HG02885 (cell line): ENCODE results near the gene SLX9.
"Not testable (repeated sequence)": the region's sequence is repeated elsewhere in the genome, so short reads cannot be mapped to it uniquely, and the experiment has no call there.

Experiments
- ATAC-seq: cut with Tn5 transposase; IDR thresholded peaks from one replicate; pipeline ENCODE4 v1.9.1; 2021; ENCODE audit warnings: mild to moderate bottlenecking; ENCODE audit not compliant: unreplicated experiment, poor library complexity

Gene SLX9

DNA sequence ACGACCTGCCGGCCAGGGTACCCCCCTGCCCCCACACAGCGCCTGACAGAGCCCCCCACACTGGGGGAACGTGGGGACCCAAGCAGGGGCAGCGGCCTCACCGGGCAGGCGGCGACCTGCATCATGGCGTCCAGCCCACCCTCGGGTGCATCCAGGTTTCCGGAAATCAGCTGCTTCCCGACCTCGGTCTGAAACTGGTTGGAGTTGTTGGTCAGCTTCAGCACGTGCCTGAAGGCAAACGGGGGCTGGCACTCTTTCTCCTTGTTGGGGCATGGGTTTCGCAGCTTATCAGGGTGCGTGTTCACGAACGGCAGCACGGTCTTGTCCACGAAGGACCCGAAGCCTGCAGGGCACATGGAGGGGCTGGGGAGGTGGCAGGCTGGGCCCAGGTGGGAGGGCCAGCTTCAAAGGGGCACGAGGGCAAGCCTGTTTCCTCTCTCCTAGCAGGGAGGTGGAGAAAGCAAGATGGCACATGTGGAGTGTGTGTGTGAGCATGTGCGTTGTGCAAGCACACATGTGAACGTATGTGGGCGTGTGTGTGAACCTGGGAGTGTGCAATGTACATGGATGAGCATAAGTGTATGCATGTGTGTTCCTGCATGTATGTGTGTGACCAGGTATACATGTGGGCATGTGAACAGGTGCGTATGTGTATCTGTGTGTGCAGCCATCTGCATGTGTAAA lies 38.3 kb upstream of the SLX9 start:
- ATAC-seq = no peak

DNA sequence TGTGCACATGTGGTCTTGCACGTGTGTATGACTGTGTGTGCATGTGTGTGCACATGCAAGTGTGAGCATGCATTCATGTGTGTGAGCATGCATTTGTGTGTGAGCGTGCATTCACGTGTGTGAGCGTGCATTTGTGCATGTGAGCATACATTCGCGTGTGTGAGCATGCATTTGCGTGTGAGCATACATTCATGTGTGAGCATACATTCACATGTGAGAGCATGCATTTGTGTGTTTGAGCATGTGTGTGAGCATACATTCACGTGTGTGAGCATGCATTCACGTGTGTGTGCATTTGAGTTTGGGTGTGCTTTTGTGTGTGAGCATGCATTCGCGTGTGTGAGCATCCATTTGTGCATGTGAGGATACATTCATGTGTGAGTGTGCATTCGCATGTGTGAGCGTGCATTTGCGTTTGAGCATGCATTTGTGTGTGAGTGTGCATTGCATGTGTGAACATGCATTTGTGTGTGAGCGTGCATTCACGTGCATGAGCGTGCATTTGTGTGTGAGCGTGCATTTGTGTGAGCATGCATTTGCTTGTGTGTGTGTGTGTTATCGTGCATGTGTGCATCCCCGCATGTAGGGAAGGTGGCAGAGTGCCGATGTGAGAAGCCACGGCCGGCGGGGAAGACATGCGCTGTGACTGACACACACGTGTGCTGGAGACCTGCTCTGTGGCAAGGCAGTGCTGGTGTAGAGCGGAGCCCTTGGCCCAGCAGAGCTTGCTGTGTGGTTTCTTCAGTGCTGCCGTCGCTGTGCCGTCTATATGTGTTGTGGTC lies 37.4 kb upstream of the SLX9 start:
- no peak for ATAC-seq

DNA sequence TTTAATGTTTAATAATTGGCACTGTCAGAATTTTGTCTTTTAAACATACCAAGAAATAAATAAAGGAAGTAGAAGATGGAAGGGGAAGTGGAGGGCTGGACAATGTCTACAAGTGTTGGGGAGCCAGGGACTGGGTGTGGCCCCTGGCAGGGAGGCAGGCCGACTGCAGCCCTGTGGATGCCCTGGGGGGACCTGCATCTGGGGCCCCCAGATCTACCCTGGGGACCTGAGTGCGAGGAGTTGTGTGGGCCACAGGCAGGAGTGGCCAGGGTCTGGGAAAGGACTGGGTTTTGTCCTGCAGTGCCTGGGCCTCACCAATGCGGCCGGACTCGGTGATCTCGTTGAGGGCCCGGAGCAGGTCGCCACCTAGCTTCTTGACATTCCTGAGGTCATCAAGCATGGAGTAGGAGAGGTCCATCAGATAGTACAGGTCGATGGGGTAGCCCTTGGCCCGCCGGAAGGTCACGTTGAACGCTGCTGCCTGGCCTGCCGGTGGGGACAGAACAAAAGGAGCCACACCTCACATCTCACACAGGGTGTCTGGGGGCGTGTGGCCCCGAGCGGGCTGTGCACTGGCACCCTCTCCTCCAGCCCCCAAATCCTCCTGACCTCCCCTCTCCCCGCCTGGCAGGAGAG lies 36.7 kb upstream of the SLX9 start:
- no peak for ATAC-seq

DNA sequence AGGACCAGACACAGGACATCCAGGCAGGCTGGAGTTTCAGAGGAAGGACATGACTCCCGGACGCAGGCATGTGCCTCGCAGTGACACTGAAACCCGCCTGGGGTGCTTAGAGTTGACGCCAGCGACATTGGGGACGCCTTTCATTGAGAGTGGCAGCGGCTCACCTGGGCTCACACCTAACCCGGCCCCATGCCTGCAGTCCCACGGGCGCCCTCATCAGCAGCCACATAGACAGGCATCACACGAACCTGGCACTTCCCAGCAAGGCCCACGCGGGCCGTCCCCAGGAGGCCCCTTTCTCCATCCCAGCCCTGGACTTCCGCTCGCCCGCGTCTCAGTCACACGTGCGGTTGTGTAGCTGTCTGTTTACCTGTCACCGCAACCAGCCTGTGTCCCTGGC lies 36.1 kb upstream of the SLX9 start:
- ATAC-seq = no peak

- ATAC-seq = no peak
Observed at GRCh38 chr21:44904141-44904923, 35.5 kb upstream of the SLX9 start.

DNA sequence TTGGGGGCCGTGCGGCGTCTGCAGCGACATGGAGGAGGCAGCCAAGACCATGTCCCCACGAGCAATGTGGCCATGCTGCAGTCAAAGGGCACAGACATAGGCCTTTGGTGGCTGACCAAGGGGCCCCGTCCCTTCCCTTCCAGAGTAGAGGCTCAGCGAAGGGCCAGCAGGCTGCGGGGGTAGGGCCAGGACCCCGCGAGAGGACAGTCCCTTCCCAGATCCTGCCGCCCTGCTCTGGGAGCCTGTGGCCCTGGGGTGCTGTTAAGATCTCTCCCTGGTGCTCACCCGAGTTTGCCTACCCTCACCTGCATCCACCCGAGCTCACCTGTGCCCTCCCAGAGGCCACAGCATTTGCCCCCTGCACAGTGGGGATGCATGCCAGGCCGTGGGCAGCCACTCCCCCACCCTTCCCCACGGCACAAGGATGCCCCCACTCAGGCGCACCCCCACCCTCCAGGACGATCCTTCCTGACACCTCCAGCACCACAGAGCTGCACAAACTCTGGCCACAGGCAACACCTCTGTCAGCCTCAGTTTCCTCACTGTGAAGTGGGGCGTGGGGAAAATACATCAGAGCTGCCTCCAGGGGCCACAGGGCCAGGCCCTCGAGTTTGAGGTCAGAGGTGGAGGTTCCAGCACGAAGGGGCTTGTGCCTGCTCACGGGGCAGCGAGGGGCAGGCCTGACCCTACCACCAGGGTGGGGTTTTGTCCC lies 34.7 kb upstream of the SLX9 start:
- no peak for ATAC-seq

- no peak for ATAC-seq
Observed at GRCh38 chr21:44905728-44906090, 34.1 kb upstream of the SLX9 start.

- ATAC-seq = no peak
Observed at GRCh38 chr21:44907225-44907965, 32.4 kb upstream of the SLX9 start.

GRCh38 chr21:44907966-44908895 lies 31.6 kb upstream of the SLX9 start:
- no peak for ATAC-seq

DNA sequence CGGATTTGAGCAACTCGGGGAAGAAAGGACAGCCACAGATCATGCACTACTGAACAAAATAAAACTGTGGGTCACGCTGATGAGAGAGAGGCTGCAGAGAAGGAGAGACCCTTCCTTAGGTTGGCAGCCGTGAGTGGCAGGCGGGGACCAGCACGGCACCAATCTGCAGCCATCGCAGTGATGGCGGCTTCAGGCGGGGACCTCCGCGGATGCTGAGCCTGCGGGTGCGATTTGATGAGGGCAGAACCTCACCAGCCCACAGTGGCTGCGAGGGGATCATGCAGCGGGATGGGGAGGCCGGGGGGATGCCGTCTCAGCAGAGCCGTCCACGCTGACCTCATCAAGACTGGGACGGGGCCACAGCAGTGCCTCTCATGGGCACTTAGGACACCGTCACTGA lies 30.9 kb upstream of the SLX9 start:
- no peak for ATAC-seq

DNA sequence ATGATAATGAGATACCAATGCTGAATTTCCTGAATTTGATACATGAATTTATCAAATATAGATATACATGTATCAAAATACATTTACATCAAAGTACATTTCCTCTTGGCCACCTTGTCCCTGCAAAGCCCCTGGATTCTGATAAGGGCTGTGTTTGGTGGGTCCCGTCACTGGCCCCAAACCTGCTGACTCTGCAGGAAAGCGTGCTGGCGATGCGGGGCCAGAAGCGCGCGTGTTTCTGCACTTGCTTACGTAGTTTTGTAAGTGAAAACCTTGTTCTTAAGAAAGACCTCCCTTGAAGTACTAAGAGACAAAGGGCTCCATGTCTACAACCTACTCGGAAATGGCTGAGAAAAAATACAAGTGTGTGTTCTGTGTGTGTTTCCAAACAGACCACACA lies 30.1 kb upstream of the SLX9 start:
- ATAC-seq = no peak

DNA sequence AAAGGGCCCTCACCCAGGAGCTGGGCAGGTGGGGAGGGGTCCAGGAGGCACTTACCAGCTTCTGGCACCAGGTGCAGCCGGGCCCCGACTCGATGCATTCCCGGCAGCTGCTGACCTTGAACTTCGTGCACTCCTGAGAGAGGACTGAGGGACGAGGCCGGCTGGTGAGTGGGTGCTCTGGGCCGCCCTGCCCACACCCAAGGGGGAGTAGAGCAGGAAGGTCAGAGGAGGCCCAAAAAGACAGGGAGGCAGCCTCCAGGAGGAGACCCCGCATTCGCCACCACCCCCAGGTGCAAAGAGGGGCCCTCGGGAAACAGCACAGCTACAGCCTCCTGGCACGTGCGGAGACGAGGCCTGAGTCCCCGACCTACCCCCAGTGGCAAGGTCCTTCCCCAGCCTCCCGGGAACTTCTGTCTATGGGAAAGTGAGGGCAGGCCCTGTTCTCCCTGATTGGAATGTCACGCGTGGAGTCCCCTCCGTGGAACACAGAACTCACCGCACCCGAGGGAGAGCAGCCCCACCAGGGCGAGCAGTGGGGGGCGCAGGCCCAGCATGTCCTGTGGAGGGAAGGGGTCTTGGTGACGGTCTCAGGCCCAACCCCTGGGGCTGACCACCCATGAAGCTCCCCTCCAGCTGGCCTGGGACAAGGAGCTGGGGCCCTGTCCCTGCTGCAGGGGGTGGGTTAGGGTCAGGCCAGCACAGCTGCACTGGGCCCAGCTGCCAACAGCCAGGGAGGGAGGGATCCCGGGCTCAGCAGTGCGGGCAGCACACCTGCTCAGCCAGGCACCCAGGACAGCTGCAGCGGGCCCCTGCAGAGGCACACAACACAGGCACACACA lies 29.4 kb upstream of the SLX9 start:
- ATAC-seq = no peak

GRCh38 chr21:44911068-44911383 lies 28.8 kb upstream of the SLX9 start:
- ATAC-seq = no peak

DNA sequence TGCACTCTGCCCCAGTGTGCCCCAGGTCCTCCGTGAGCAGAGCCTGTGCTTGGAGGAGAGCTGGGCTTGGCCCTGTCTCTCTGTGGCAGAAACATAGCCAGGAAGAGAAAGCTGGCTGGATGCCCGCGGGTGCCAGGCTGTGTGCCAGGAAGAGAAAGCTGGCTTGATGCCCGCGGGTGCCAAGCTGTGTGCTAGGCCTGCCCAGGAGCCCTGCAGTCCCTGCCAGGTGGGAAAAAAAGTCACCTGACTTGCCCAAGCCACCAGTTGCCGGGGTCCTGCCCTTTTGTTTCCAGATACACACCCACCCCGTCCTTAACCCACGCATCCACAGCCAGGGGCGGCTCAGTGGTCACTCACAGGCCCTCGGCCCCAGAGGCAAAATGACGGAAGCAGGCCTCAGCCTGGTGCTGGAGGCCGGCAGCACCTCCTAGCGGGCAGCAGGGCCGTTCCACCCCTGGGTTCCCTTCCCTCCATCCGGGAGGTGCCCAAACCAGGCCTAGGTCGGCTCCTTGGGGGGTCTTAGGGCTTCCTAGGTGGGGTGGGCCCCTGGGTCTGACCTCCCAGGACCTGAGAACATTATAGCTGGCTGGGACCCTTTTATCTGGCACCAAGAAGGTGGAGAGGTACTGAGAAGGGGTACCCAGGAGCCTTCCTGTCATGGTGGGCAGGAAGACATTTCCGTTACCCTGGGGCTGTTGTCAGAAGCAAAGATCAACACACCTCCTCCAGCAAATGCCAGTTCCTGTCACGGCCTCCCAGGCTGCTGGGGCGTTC lies 28.3 kb upstream of the SLX9 start:
- ATAC-seq = no peak

DNA sequence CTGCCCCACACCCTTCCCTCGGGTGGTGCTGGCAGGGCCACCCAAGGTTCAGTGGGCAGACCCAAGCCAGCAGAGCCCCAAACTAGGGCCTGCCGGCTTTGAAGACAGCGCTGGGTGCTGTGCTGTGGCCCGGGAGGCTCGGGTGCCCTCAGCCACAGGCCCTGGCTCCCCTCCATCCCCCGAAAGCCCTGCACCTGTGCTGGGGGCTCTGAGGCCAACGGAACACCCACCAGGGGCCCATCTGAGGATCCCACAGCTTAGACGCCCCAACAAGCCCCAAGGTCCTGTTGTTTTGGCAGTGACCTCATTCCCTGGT lies 27.7 kb upstream of the SLX9 start:
- ATAC-seq = no peak

- not testable (repeated sequence) for ATAC-seq
Observed at GRCh38 chr21:44912506-44913412, 27.1 kb upstream of the SLX9 start.
